ENCODE data around the gene SLC30A9.

The SLC30A9 gene

DNA sequence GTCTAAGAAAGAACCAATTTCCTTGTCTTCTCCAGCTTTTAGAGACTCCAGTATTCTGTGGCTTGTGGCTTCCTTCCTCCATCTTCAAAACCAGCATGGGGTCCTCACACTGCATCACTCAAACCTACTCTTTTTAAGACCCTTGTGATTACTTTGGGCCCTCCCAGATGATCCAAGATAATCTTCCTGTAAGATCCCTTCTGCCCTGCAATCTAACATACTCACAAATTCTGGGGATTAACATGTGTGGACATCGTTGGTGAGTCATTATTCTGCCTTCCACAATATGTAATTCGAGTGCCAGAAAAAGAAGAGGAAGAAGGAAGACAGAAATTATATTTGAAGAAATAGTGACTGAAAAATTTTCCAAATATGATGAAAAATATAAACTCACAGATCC, 114.2 kb downstream of the SLC30A9 start:
- no peak overlapping the region for H3K4me3 ChIP-seq (ENCODE audit: low read depth, low read length)
- ChIA-PET CTCF (no interaction called here), POLR2A (no interaction called here)
- peak; percentile 10 for DNase-seq (ENCODE audit: low read depth, low spot score)
- TF ChIP-seq, protein P1, sequence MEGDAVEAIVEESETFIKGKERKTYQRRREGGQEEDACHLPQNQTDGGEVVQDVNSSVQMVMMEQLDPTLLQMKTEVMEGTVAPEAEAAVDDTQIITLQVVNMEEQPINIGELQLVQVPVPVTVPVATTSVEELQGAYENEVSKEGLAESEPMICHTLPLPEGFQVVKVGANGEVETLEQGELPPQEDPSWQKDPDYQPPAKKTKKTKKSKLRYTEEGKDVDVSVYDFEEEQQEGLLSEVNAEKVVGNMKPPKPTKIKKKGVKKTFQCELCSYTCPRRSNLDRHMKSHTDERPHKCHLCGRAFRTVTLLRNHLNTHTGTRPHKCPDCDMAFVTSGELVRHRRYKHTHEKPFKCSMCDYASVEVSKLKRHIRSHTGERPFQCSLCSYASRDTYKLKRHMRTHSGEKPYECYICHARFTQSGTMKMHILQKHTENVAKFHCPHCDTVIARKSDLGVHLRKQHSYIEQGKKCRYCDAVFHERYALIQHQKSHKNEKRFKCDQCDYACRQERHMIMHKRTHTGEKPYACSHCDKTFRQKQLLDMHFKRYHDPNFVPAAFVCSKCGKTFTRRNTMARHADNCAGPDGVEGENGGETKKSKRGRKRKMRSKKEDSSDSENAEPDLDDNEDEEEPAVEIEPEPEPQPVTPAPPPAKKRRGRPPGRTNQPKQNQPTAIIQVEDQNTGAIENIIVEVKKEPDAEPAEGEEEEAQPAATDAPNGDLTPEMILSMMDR (IDR thresholded peaks at IDR 0.05; ENCODE audit: insufficient read depth, low read length, missing control alignments) = no peak

DNA sequence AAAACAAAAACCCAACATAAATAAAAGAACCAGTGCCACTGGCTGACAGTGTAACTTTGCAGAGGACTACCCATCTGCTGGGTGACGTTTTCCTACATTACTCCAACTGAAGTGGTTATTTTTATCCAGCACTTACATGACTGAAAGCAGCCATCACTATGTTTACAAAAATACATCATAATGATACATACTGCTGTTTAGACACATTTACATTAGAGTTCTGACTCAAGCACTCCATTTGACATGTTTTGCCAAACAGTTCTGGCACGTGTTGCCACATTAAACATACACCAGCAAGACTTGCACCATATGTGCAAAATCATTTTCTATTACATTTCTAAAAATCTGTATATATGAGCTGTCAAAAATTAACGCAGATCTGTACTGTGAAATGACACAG, 122.5 kb downstream of the SLC30A9 start:
- ChIA-PET CTCF (no interaction called here), POLR2A (no interaction called here)
- TF ChIP-seq, protein P1 (IDR thresholded peaks at IDR 0.05; ENCODE audit: insufficient read depth, low read length, missing control alignments) = no peak
- DNase-seq (ENCODE audit: low read depth, low spot score) = no peak
- no peak overlapping the region for H3K4me3 ChIP-seq (ENCODE audit: low read depth, low read length)

DNA sequence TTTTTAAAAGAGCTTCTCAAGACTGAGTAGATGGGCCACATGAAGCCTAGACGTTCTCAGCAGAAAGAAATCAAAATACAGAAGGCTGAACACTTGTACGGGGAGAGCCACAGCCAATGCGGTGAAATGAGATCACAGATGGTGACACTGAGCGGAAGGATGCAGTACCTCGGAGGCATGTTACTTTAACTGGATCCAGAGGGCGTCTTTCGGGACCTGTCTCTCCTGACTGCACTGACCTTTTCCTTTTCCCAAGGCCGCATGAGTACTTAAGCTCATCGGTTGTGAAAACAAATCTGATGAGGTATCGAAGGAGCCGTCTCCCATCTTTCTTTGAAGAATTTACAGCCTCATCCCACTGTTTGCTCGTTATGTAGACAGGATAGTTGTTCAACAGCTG, 129.6 kb downstream of the SLC30A9 start:
- no peak for DNase-seq (ENCODE audit: low read depth, low spot score)
- TF ChIP-seq, protein P1 (IDR thresholded peaks at IDR 0.05; ENCODE audit: insufficient read depth, low read length, missing control alignments) = no peak
- ChIA-PET POLR2A (no interaction called here), CTCF (no interaction called here)
- no peak overlapping the region for H3K4me3 ChIP-seq (ENCODE audit: low read depth, low read length)

DNA sequence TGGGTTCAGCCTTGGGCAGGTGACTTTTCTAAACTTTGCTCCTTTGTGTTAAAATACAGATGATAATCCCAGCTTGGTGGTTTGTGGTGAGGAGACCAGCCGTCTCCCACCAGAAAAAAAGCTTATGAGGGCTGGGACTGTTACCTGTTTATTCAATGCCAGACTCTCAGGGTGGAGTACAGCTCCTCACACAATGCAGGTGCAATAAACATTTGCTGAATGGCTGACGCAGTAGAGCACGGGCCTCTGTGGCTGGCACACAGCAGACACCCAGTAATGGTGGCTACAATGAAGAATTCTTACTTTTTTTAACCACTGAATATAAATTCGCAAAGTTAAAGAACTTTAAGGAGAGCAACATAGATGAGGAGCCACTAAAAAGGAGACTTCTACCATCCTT, 131.9 kb downstream of the SLC30A9 start:
- TF ChIP-seq, protein P1 (IDR thresholded peaks at IDR 0.05; ENCODE audit: insufficient read depth, low read length, missing control alignments) = no peak
- H3K4me3 ChIP-seq (ENCODE audit: low read depth, low read length) = no peak overlapping the region
- ChIA-PET POLR2A (no interaction called here), CTCF (no interaction called here)
- no peak for DNase-seq (ENCODE audit: low read depth, low spot score)

DNA sequence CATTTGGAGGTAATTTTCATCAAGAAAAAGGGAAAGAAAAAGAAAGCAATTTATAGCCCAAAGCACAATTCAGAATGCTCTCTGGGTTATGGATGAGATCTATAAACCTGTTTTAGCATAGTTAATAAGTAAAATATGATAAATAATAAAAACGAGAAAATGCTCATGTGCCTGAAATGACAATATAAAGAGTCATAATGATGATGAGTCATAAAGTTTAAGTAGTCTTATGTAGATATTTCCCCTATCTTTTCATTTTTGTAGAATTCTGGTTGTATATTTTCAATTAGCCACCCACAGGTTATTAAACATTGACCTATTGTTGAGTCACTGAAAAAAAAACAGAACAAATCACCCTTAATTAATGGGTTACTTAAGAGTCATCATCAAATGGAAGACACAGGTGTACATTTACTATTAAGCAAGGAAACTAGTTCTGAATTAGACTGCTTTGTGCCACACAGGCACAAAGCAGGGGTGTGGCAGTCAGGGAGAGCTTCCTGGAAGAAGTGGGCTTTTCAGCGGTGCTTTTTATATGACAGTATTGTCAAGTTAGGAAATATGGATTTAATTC, 132.8 kb downstream of the SLC30A9 start:
- ChIA-PET POLR2A (no interaction called here), CTCF (no interaction called here)
- DNase-seq (ENCODE audit: low read depth, low spot score) = no peak
- TF ChIP-seq, protein P1 (IDR thresholded peaks at IDR 0.05; ENCODE audit: insufficient read depth, low read length, missing control alignments) = no peak
- H3K4me3 ChIP-seq (ENCODE audit: low read depth, low read length) = no peak overlapping the region

DNA sequence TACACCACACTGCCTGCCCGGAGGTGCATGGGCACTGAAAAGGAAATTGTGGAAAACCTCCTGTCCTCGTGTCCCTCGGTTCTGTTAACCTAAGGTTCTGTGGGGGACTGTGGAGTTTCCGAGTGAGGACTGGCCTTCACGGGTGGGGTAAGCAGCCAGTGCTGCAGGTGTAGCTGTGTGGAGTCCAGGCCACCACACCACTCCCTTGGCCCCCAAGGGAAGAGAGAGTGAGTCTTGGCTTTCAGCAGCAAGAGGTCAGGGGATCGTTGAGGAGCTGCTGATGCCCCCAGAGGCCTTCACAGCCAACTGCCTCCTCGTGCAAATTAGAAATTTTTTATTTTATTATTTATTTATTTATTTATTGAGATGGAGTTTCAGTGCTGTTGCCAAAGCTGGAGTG, 141.8 kb downstream of the SLC30A9 start:
- CTCF ChIA-PET = no interaction called here
- POLR2A ChIA-PET = no interaction called here
- TF ChIP-seq, protein P1 (IDR thresholded peaks at IDR 0.05; ENCODE audit: insufficient read depth, low read length, missing control alignments) = no peak

More for the DNA sequence above, 141.8 kb downstream of the SLC30A9 start:
- no peak for DNase-seq (ENCODE audit: low read depth, low spot score)
- H3K4me3 ChIP-seq (ENCODE audit: low read depth, low read length) = no peak overlapping the region
